MG63 (cell line): Measurements from ENCODE around the gene KRTAP10-5. TPM values are rescaled to one million over a fixed set of nuclear protein-coding genes. Genes with fewer than 3 reads are reported as not detected.
"Not testable (repeated sequence)": the region's sequence is repeated elsewhere in the genome, so short reads cannot be mapped to it uniquely, and the experiment has no call there.

ENCODE experiments used
- DNase-seq: peaks from one replicate; pipeline ENCODE4 v3.0.0-alpha.2; 2020
- H3K27me3 ChIP-seq: fragments of 250-450 bp; sonication (Bioruptor Pico); 2 replicates; pipeline ENCODE4 v1.5.1; 2020; ENCODE audit warnings: mild to moderate bottlenecking, moderate library complexity
- H3K36me3 ChIP-seq: fragments of 250-450 bp; sonication (Bioruptor Pico); 2 replicates; pipeline ENCODE4 v1.5.1; 2020; ENCODE audit warnings: mild to moderate bottlenecking, moderate library complexity
- H3K4me3 ChIP-seq: fragments of 250-450 bp; sonication (Bioruptor Pico); 2 replicates; pipeline ENCODE4 v1.5.1; 2020; ENCODE audit warnings: mild to moderate bottlenecking, moderate library complexity
- H3K9me3 ChIP-seq: fragments of 250-450 bp; sonication (Bioruptor Pico); 2 replicates; pipeline ENCODE4 v1.5.1; 2020; ENCODE audit warnings: mild to moderate bottlenecking, moderate library complexity
- total RNA-seq: library from RNA; depleted of rRNA; stranded (reverse); fragments of >200 nt; shearing (Covaris generic); gene quantifications from 2 replicates; pipeline ENCODE4 v1.2.3, GENCODE V29; 2014; ENCODE audit warnings: low replicate concordance; rRNA removed

KRTAP10-5 gene, protein sequence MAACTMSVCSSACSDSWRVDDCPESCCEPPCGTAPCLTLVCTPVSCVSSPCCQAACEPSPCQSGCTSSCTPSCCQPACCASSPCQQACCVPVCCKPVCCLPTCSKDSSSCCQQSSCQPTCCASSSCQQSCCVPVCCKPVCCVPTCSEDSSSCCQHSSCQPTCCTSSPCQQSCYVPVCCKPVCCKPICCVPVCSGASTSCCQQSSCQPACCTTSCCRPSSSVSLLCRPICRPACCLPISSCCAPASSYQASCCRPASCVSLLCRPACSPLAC
- not detected in 2 replicates for total RNA-seq

DNA sequence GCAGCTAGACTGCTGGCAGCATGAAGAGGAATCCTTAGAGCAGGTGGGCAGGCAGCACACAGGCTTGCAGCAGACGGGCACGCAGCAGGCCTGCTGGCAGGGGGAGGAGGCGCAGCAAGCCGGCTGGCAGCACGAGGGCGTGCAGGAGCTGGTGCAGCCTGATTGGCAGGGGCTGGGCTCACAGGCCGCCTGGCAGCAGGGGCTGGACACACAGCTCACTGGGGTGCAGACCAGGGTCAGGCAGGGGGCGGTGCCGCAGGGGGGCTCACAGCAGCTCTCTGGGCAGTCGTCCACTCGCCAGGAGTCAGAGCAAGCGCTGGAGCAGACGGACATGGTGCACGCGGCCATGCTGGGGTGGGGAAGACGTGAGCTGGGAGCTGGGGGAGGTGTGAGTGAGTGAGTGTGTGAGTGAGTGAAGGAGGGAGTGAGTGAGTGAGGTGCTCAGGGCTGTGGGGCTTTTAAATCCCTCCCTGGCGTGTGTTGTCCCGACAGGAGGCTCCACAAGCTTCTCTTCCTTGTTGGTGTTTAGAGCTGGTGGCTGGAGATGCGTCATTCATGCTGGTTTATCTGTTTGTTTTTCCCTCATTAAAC lies at the start of gene KRTAP10-5:
TSS of gene KRTAP10-5 (minus strand) at position 374 of the 591 bp plus-strand sequence. CDS start at position 348, 26 bp downstream.
- peaks cover 30% of the 10 kb centered on the region for H3K9me3 ChIP-seq
- DNase-seq, H3K36me3 ChIP-seq, H3K4me3 ChIP-seq: not testable (repeated sequence)
- peaks cover 17% of the 10 kb centered on the region for H3K27me3 ChIP-seq

DNA sequence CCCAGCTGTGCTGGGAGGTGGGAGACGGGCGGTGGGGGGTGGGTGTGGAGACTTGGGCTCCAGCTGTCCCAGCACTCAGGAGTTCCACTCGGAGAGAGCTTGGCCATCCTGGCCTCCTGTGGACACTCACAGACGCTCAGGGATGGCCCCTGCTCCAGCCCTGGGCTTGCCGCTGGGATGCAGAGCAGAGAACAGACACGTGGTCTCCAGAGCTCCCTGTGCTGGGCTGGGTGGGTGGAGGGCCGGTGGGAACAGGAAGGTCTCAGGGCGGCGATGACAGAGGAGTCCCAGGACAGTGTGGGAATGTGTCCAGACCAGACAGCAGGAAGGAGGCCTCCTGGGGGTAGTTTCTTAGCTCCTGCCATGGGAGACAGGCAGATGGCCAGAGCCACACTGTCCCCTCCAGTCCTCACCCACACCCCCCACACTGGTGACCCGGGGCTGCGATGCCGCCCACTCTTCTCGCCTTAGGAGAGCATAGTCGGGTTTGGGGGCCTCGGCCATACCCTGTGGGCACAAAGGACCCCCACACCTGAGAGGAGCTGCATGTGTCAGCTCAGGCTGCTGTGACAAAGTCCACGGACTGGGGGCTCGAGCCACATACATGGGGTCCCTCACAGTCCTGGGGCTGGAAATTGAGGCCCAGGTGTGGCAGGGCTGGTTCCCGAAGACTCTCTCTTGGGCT lies 48.4 kb upstream of the KRTAP10-5 start:
- DNase-seq = no peak

DNA sequence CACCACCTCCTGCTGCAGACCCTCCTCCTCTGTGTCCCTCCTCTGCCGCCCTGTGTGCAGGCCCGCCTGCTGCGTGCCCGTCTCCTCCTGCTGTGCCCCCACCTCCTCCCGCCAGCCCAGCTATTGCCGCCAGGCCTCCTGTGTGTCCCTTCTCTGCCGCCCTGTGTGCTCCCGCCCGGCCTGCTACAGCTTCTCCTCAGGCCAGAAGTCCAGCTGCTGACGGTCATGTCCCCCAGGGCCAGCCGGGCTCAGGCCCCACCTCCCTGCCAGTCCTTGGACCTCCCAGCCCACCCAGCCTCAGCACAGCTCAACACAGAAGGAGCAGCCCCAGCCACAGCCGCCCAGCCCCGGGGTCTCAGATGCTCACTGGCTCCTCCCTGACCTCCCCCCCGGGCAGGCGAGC lies 47.4 kb upstream of the KRTAP10-5 start:
- peaks cover 36% of the 10 kb centered on the region for H3K9me3 ChIP-seq
- H3K4me3 ChIP-seq, H3K36me3 ChIP-seq, H3K27me3 ChIP-seq, DNase-seq: not testable (repeated sequence)

More for the DNA sequence above, 48.4 kb upstream of the KRTAP10-5 start:
- Histone ChIP-seq H3K9me3 (peaks cover 28% of the 10 kb centered on the region), H3K4me3 (no peak overlapping the region), H3K36me3 (no peaks in the 10 kb centered on the region), H3K27me3 (no peaks in the 10 kb centered on the region)

DNA sequence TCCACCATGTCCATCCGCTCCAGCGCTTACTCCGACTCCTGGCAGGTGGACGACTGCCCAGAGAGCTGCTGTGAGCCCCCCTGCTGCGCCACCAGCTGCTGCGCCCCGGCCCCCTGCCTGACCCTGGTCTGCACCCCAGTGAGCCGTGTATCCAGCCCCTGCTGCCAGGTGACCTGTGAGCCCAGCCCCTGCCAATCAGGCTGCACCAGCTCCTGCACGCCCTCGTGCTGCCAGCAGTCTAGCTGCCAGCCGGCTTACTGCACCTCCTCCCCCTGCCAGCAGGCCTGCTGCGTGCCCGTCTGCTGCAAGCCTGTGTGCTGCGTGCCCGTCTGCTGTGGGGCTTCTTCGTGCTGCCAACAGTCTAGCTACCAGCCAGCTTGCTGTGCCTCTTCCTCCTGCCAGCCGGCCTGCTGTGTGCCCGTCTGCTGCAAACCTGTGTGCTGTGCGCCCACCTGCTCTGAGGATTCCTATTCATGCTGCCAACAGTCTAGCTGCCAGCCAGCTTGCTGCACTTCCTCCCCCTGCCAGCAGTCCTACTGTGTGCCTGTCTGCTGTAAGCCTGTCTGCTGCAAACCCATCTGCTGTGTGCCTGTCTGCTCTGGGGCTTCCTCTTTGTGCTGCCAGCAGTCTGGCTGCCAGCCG lies 46.9 kb upstream of the KRTAP10-5 start:
- not testable (repeated sequence) for DNase-seq, H3K36me3 ChIP-seq, H3K4me3 ChIP-seq, H3K27me3 ChIP-seq
- peaks cover 39% of the 10 kb centered on the region for H3K9me3 ChIP-seq

DNA sequence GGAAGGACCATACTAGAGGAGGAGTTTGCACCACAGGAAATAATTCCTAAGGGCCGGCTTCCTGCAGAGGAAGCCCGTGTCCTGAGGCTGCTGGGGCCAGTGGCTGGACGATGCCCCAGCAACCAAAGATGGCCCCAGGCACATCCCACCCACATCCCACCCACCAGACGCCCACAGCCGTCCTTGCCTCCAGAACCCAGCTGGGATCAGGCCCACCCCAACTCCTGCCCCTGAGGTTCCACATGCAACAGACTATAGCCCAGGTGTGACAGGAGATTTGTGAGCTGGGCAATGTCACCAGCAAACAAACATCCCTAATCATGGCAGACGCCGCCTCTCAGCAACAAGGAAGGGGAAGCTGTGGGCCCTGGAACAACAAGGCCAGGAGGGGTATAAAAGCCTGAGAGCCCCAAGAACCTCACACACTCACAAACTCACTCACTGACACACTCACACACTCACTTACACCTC lies 46.3 kb upstream of the KRTAP10-5 start, which contains the start of gene KRTAP10-9:
TSS of gene KRTAP10-9 (plus strand) at position 421 of the 471 bp plus-strand sequence. CDS start 79 bp downstream, outside the sequence.
- Histone ChIP-seq H3K27me3 (no peaks in the 10 kb centered on the region), H3K4me3 (no peak within 1 kb of the TSS), H3K36me3 (no peaks in the 10 kb centered on the region), H3K9me3 (peaks cover 33% of the 10 kb centered on the region)
- DNase-seq = no peak

DNA sequence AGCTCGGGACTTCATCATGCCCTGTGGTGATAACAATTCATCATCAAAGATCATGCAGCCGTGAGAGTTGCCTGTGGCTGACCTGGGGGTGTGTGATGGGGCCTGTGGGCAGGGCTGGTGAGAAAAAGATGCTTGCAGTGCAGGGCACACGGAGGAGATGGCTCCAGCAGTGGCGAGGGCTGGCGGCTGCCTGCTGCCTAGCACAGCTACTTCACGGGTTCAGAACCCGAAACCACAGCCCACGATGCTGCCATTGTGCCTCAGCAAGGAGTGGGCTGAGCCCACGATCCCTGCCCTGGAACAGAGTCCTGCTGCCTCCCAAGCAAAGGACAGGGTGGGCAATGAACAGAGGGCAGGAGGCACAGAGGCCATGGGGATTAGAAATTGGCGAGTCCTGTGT lies 45.9 kb upstream of the KRTAP10-5 start:
- no peak overlapping the region for H3K4me3 ChIP-seq
- DNase-seq = no peak
- H3K27me3 ChIP-seq = no peaks in the 10 kb centered on the region
- H3K9me3 ChIP-seq = peaks cover 29% of the 10 kb centered on the region
- no peaks in the 10 kb centered on the region for H3K36me3 ChIP-seq

DNA sequence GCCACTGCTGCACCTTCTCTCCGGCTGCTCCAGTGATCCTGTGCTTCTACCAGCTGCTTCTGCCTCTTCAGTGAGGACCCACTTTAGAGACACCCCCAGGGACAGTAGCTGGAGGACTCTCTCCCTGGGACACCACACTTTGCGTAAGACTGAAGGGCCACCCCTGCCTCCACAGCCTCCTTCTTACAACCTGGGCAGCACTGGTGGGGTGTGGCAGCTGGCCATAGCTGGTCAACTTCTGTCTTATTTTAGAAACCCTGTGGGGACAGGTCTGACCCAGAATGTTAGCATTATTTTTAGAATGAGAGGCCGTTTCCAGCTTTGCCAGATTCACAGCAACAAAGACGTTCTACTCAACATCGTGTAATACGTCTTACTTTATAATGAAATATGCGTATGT lies 45.4 kb upstream of the KRTAP10-5 start:
- Histone ChIP-seq H3K4me3 (no peak overlapping the region), H3K27me3 (no peaks in the 10 kb centered on the region), H3K36me3 (no peaks in the 10 kb centered on the region), H3K9me3 (peaks cover 28% of the 10 kb centered on the region)
- no peak for DNase-seq

DNA sequence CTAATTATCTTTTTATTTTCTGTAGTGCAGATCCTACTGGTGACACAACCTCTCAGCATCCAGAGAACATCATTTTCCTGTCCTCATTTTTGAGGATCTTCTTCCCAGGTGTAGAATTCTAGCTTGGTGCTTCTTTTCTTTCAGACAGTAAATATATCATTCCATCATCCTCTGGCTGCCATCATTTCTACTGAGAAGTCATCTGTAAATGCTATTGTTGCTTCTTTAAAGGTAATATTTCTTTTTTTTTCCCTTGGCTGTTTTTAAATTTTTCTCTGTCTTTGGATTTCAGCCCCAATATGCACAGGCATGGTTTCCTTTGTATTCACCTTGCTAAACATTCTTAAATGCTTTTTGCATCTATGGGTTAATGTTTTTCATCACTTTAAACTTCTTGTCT lies 43.2 kb upstream of the KRTAP10-5 start:
- Histone ChIP-seq H3K27me3 (no peaks in the 10 kb centered on the region), H3K9me3 (peaks cover 45% of the 10 kb centered on the region), H3K36me3 (no peaks in the 10 kb centered on the region), H3K4me3 (no peak overlapping the region)
- DNase-seq = no peak

DNA sequence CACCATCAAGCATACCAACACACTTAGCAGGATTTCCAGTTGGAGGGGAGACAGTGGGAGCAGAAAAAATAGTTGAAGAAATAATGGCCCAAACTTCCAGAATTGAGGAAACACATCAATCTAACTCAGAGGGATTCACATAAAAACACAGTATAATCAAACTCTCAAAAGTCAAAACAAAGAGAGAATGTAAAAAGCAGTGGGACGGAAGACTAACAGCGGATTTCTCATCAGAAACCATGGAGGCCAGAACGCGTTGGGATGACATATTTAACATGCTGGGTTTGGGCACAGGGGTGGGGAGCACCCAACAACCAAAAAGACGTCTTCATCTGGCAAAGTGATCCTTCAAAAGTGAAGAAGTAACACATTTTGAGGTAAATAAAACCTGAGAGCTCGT lies 39.5 kb upstream of the KRTAP10-5 start:
- DNase-seq = no peak
- peaks cover 42% of the 10 kb centered on the region for H3K9me3 ChIP-seq
- peaks cover 18% of the 10 kb centered on the region for H3K27me3 ChIP-seq
- H3K36me3 ChIP-seq = no peaks in the 10 kb centered on the region
- H3K4me3 ChIP-seq = no peak overlapping the region

DNA sequence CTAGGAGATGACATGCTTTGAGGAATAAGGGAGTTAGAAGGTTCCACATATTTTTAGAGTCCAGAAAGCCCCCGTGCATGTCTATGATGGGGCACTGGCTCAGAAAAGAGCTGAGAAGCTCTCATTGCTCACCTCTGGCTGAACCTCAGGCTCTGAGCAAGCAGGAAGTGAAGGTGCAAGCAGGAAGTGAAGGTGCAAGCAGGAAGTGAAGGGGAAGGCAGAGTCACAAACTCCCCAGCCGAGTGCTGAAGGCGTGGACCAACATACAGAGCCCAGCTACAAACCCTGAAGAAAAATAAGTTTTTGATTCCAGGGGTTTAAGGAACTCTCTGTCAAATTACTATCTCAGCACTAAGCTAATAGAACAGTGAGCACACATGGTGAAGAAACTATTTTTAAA lies 38.5 kb upstream of the KRTAP10-5 start:
- DNase-seq = no peak

DNA sequence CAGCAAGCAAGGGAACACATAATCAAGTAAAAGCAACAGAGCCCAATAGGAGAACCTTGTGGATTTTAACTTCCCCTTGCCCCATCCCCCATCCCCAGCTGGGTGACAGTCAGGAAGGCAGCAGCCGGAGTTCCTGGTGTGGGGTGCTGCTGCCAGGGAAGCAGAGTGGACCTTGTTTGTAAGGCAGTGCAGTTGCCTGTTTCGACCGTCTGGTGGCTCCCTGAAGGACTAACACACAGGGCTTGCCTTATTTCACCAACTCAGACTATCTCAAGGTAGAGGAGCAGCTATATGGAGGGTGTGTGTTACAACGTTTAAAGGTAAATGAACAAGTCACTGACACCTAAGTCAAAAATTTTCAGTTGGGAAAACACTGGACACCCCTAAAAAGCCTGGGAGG lies 38.1 kb upstream of the KRTAP10-5 start:
- Histone ChIP-seq H3K4me3 (no peak overlapping the region), H3K27me3 (peaks cover 23% of the 10 kb centered on the region), H3K36me3 (no peaks in the 10 kb centered on the region), H3K9me3 (peaks cover 31% of the 10 kb centered on the region)
- DNase-seq = no peak

More for the DNA sequence above, 38.5 kb upstream of the KRTAP10-5 start:
- no peaks in the 10 kb centered on the region for H3K36me3 ChIP-seq
- peaks cover 23% of the 10 kb centered on the region for H3K27me3 ChIP-seq
- peaks cover 35% of the 10 kb centered on the region for H3K9me3 ChIP-seq
- no peak overlapping the region for H3K4me3 ChIP-seq

DNA sequence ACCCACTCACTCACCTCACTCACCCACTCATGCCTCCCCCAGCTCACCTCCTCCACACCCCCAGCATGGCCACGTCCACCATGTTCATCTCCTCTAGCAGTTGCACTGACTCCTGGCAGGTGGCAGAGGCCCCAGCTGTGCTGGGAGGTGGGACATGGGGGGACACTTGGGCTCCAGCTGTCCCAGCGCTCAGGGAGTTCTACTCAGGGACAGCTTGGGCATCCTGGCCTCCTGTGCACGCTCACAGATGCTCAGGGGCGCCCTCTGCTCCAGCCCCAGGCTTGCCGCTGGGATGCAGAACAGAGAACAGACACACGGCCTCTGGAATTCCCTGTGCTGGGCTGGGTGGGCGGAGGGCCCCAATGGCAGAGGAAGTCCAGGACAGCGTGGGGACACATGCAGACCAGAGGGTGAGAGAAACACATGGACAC lies 36.7 kb upstream of the KRTAP10-5 start:
- H3K4me3 ChIP-seq = no peak overlapping the region
- H3K36me3 ChIP-seq = no peaks in the 10 kb centered on the region
- H3K27me3 ChIP-seq = peaks cover 23% of the 10 kb centered on the region
- no peak for DNase-seq
- peaks cover 20% of the 10 kb centered on the region for H3K9me3 ChIP-seq

DNA sequence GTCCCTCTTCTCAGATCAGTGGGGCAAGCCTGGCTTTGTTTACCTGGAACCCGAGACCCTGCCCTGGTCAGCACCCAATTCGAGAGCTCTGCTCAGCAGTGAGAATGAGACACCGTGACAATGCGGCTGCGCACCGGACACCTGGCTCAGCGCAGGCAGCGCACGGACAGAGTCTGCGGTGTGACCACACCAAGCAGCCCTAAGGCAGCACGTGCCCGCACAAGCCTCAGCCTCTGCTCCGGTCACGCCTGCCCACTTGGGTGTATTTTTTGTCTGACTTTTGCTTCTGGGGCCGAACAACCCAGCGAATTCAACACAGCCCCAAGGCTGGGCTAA lies 36.2 kb upstream of the KRTAP10-5 start:
- H3K9me3 ChIP-seq = peaks cover 24% of the 10 kb centered on the region
- H3K27me3 ChIP-seq = peaks cover 23% of the 10 kb centered on the region
- no peak for DNase-seq
- H3K4me3 ChIP-seq = no peak overlapping the region
- H3K36me3 ChIP-seq = no peaks in the 10 kb centered on the region

DNA sequence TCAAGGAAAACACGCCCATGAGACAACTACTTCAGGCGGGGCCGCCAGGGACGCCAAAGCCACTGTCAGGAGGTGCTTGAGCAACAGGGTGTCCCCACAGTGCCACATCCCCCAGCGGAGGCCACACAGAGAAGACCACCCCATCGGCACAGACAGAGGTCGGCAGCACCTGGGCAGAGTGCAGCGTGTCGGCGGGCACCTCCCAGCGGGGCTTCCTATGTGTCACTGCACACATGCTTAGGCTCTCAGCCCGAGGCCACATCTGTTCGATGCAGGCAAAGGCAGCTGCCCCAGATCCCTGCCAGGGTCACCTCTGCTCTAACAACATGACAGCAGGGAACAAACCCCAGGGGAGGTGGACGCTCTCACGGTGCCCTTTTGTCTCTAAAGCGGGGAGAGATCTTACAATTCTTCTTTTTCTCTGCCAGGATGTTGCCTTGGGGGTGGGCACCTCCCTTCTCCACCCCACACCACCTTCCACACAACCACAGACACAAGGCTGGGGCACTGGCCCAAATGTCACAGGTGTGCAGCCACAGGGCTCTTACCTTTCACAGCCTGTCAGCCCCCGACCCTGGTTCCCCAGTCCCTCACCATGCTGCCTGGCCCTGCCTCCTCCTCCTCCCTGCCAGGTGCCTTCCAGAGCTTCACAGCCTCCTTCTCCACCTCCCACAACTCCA lies 35.6 kb upstream of the KRTAP10-5 start:
- H3K36me3 ChIP-seq = no peaks in the 10 kb centered on the region
- H3K9me3 ChIP-seq = peaks cover 29% of the 10 kb centered on the region
- peaks cover 23% of the 10 kb centered on the region for H3K27me3 ChIP-seq
- no peak overlapping the region for H3K4me3 ChIP-seq
- DNase-seq = no peak

DNA sequence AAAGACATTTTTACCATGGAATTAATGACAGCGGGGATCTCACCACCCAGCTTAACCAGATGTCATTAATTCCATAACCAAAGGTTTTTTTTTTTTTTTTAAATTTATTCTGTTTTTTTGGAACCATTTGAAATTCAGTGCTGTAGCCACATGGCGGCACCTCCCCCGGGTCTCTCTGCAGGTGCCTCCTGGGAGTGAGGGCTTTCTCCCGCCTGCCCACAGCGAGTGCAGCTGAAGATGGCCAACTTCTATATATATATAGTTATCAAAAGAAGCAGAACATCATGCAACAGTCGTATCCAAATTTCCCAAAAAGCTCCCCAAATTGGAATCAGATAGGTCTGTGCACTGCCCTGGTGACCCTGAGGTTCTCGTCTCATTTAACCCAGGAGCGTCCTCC lies 35.1 kb upstream of the KRTAP10-5 start:
- H3K9me3 ChIP-seq = peaks cover 28% of the 10 kb centered on the region
- no peak for DNase-seq
- H3K36me3 ChIP-seq = no peaks in the 10 kb centered on the region
- H3K27me3 ChIP-seq = peaks cover 23% of the 10 kb centered on the region
- H3K4me3 ChIP-seq = no peak overlapping the region

DNA sequence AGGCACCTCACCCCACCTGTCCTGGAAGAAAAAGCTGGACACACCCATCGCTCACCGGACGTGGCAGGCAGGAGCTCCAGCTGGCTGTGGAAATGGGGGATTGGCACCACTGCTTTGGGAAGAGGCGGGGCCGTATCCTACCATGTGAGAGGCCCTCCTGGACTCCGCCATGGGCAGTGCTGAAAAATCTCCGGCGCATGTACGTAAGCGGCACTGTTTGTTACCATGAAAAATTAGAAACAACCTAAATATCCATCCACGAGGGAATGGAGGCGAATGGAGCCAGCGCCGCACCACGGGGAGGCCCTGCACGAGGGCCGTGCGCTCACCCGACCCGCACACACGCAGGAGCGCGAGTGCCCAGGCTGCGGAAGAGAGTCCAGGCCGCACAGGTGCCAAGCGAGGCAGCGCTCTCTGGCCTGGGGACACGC lies 34.6 kb upstream of the KRTAP10-5 start:
- DNase-seq = no peak
- Histone ChIP-seq H3K4me3 (no peak overlapping the region), H3K9me3 (peaks cover 23% of the 10 kb centered on the region), H3K27me3 (peaks cover 23% of the 10 kb centered on the region), H3K36me3 (no peaks in the 10 kb centered on the region)
